ENCODE measurements around the gene SKI. TPM values are rescaled to one million over a fixed set of nuclear protein-coding genes. Genes with fewer than 3 reads are reported as not detected.

Gene SKI
- total RNA-seq, 2 donors from 2014 or later = 31.0 to 36.1 TPM

- Histone ChIP-seq H3K27me3 (no peaks in the 10 kb centered on the region), H3K27ac (peak overlapping the region; percentile 96), H3K4me3 (peak overlapping the region; percentile 52), H3K36me3 (no peaks in the 10 kb centered on the region), H3K9me3 (no peaks in the 10 kb centered on the region), H3K9ac (ENCODE audit: low read depth in 2 of 2, low read length in 2 of 2) (peak overlapping the region; percentile 78 to 93), H3K4me1 (peaks cover 22% of the 10 kb centered on the region)
- intact Hi-C loops (cut with DNase I) = loop anchor here (10.0 kb wide), 1 partner anchor 454 kb away; no protein-coding TSS in a partner anchor
- peak; percentile 22 for DNase-seq
- no peak for TF ChIP-seq CTCF (IDR thresholded peaks at IDR 0.05)
These were observed 37.6 kb upstream of the SKI start for GRCh38 chr1:2190491-2190976.

- no peak overlapping the region for H3K9ac ChIP-seq (ENCODE audit: low read depth in 2 of 2, low read length in 2 of 2)
- H3K36me3 ChIP-seq = no peaks in the 10 kb centered on the region
- no peak overlapping the region for H3K4me3 ChIP-seq
- peaks cover 26% of the 10 kb centered on the region for H3K4me1 ChIP-seq
- DNase-seq = no peak
- intact Hi-C loops (cut with DNase I) = loop anchor here (10.0 kb wide), 1 partner anchor 452 kb away; no protein-coding TSS in a partner anchor
- H3K27me3 ChIP-seq = no peaks in the 10 kb centered on the region
- no peak for TF ChIP-seq CTCF (IDR thresholded peaks at IDR 0.05)
- H3K27ac ChIP-seq = peak overlapping the region; percentile 34
- no peaks in the 10 kb centered on the region for H3K9me3 ChIP-seq
These were observed 35.8 kb upstream of the SKI start for GRCh38 chr1:2192031-2192995.

GRCh38 chr1:2193514-2194281 lies 34.4 kb upstream of the SKI start:
- Histone ChIP-seq H3K9ac (ENCODE audit: low read depth in 2 of 2, low read length in 2 of 2) (peak overlapping the region; percentile 41 to 58), H3K4me3 (peak overlapping the region; percentile 56)
- no peak for DNase-seq

GRCh38 chr1:2194319-2194897 lies 33.7 kb upstream of the SKI start, which contains the start of gene FAAP20:
FAAP20 (minus strand) TSS chr1:2194772; CDS start chr1:2194749, 23 bp downstream.
- Histone ChIP-seq H3K36me3 (no peaks in the 10 kb centered on the region), H3K27ac (peak within 1 kb of the TSS; percentile 98), H3K9me3 (no peaks in the 10 kb centered on the region), H3K9ac (ENCODE audit: low read depth in 2 of 2, low read length in 2 of 2) (peak within 1 kb of the TSS; percentile 73 to 82), H3K4me3 (peak within 1 kb of the TSS; percentile 56), H3K27me3 (no peaks in the 10 kb centered on the region), H3K4me1 (peaks cover 33% of the 10 kb centered on the region)
- TF ChIP-seq CTCF (IDR thresholded peaks at IDR 0.05) = no peak
- intact Hi-C loops (cut with DNase I) = loop anchor here (10.0 kb wide), 1 partner anchor 450 kb away; no protein-coding TSS in a partner anchor
- no peak for DNase-seq

More at GRCh38 chr1:2193514-2194281, 34.4 kb upstream of the SKI start:
- Histone ChIP-seq H3K27me3 (no peaks in the 10 kb centered on the region), H3K36me3 (no peaks in the 10 kb centered on the region), H3K4me1 (peaks cover 29% of the 10 kb centered on the region), H3K9me3 (no peaks in the 10 kb centered on the region), H3K27ac (peak overlapping the region; percentile 37)
- no peak for TF ChIP-seq CTCF (IDR thresholded peaks at IDR 0.05)
- intact Hi-C loops (cut with DNase I) = loop anchor here (10.0 kb wide), 1 partner anchor 451 kb away; no protein-coding TSS in a partner anchor
